WERI-Rb-1 (cell line): ENCODE results near the gene TMEM132E.

Experiments used
- DNase-seq: peaks from one replicate; pipeline ENCODE4 v3.0.0-alpha.2; 2020
- H3K27ac ChIP-seq: fragments of 250-450 bp; sonication (Bioruptor Pico); 2 replicates; pipeline ENCODE4 v1.5.1; 2020; ENCODE audit warnings: mild to moderate bottlenecking, moderate library complexity
- H3K27me3 ChIP-seq: fragments of 250-450 bp; sonication (Bioruptor Pico); 2 replicates; pipeline ENCODE4 v1.5.1; 2021; ENCODE audit warnings: mild to moderate bottlenecking, low read depth, moderate library complexity; ENCODE audit not compliant: insufficient read depth, severe bottlenecking
- H3K36me3 ChIP-seq: fragments of 250-450 bp; sonication (Bioruptor Pico); 2 replicates; pipeline ENCODE4 v1.5.1; 2020; ENCODE audit warnings: mild to moderate bottlenecking, moderate library complexity
- H3K4me3 ChIP-seq: 2 replicates; pipeline ENCODE4 v1.5.1; 2011; ENCODE audit warnings: low read depth, mild to moderate bottlenecking, control low read depth, low read length
- H3K9me3 ChIP-seq: fragments of 250-450 bp; sonication (Bioruptor Pico); 2 replicates; pipeline ENCODE4 v1.5.1; 2021; ENCODE audit warnings: mild to moderate bottlenecking, moderate library complexity; ENCODE audit not compliant: severe bottlenecking
- TF ChIP-seq, protein P1 (sequence below): IDR thresholded peaks from 2 replicates; pipeline ENCODE4 v1.5.1; 2011; ENCODE audit warnings: low read depth, mild to moderate bottlenecking, control low read depth, inconsistent platforms, low read length

TMEM132E gene

DNA sequence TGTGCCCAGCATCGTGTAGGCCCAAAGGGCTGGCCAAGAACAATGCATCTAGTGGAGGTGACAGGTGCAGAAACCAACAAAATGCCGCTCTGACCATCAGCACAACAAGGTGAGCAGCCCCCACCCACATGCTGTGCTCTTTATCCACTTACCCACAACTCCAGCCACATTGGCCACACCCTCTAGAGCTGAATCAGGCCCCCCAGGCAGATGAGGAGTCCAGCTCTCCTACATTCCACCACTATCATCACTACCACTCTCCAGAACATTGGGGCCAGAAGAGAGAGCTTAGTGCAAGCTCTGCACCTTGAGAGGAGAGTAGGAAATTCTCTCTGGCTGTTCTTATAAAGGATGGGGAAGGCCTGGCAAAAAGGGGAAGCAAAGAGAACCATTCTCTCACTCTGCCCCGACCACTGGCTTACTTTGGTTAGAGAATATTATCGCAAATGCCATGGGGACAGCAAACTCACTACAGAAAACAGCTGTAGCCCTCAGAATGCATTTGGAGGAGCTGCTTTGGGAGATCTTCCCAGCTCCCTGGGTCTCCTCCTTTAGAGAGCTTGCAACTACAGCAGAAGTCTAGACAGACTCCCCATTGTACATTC lies 75.0 kb downstream of the TMEM132E start:
- TF ChIP-seq, protein P1, sequence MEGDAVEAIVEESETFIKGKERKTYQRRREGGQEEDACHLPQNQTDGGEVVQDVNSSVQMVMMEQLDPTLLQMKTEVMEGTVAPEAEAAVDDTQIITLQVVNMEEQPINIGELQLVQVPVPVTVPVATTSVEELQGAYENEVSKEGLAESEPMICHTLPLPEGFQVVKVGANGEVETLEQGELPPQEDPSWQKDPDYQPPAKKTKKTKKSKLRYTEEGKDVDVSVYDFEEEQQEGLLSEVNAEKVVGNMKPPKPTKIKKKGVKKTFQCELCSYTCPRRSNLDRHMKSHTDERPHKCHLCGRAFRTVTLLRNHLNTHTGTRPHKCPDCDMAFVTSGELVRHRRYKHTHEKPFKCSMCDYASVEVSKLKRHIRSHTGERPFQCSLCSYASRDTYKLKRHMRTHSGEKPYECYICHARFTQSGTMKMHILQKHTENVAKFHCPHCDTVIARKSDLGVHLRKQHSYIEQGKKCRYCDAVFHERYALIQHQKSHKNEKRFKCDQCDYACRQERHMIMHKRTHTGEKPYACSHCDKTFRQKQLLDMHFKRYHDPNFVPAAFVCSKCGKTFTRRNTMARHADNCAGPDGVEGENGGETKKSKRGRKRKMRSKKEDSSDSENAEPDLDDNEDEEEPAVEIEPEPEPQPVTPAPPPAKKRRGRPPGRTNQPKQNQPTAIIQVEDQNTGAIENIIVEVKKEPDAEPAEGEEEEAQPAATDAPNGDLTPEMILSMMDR, result no peak
- Histone ChIP-seq H3K9me3 (no peaks in the 10 kb centered on the region), H3K36me3 (no peaks in the 10 kb centered on the region), H3K27me3 (no peaks in the 10 kb centered on the region), H3K27ac (no peak overlapping the region), H3K4me3 (no peak overlapping the region)
- no peak for DNase-seq

DNA sequence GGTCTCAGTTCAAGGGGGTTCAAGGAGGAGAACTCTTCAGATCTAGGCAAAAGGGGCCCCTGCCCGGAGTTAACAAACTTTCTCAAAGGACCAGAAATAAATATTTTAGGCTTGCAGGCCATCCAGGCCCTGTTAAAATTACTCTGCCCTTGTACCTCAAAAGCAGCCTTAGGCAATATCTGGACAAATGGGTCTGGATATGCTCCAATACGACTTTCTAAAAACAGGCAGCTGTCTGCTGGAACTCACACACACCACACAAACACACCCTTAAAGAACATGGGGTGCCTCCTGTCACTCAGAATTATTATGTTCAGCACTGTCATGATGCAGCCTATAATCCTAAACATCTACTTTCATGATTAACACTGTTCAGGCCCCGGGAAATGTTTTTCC lies 75.5 kb downstream of the TMEM132E start:
- TF ChIP-seq, protein P1, result no peak
- H3K4me3 ChIP-seq, result no peak overlapping the region
- H3K36me3 ChIP-seq, result no peaks in the 10 kb centered on the region
- no peak overlapping the region for H3K27ac ChIP-seq
- no peaks in the 10 kb centered on the region for H3K9me3 ChIP-seq
- DNase-seq, result no peak
- no peaks in the 10 kb centered on the region for H3K27me3 ChIP-seq

DNA sequence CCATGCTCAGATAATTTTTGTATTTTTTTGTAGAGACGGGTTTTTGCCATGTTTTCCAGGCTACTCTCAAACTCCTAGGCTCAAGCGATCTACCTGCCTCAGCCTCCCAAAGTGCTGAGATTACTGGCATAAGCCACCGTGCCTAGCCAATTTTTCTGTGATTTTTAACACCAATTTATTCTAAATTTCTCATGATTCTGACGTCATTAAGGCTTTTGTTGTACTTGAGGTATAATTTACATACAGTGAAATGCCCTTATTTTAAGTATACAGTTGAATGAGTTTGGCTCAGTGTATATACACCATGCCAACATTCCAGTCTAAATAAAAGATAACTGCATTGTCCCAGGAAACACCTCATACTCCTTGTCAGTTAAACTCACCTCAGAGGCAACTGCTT lies 77.4 kb downstream of the TMEM132E start:
- Histone ChIP-seq H3K4me3 (no peak overlapping the region), H3K27me3 (no peaks in the 10 kb centered on the region), H3K27ac (no peak overlapping the region), H3K9me3 (no peaks in the 10 kb centered on the region), H3K36me3 (no peaks in the 10 kb centered on the region)
- TF ChIP-seq, protein P1, result no peak
- DNase-seq, result no peak

DNA sequence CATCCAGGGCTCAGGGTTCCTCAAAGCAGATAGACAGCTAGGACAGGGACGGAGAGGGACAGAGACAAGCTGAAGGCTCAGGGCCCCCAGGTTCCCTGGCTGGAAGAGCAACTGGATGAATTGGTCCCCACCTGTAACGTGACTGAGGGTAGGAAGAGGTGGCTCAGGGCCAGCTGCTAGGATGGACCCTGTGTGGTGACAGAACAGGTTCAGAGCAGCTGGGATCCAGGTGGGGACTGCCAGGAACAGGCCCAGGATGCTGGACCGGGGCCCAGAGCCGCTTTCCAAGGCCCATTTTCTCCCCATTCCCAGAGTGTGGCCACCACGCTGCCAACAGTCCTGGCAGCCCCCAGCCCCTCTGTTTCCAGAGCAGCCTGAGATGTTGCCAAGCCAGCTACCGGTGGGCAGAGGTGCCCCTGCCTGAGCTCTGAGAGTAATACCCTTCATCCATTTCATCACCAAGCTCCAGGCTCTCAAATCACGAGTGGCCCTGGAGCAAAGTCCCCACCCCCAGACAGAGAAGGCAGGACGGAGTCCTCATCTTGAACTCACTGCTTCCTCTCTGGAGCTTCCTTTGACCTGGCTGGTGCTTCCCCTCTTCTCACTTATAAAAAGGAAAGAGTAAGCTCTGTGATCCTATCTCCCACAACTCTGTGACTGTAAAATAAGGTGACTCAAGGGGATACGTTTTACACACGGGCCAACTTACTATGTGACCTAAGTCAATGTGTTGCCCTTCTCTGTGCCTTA lies 79.6 kb downstream of the TMEM132E start:
- no peak for DNase-seq
- H3K27me3 ChIP-seq, result no peaks in the 10 kb centered on the region
- TF ChIP-seq, protein P1, result no peak
- H3K36me3 ChIP-seq, result no peaks in the 10 kb centered on the region
- H3K9me3 ChIP-seq, result no peaks in the 10 kb centered on the region
- no peak overlapping the region for H3K27ac ChIP-seq
- no peak overlapping the region for H3K4me3 ChIP-seq

DNA sequence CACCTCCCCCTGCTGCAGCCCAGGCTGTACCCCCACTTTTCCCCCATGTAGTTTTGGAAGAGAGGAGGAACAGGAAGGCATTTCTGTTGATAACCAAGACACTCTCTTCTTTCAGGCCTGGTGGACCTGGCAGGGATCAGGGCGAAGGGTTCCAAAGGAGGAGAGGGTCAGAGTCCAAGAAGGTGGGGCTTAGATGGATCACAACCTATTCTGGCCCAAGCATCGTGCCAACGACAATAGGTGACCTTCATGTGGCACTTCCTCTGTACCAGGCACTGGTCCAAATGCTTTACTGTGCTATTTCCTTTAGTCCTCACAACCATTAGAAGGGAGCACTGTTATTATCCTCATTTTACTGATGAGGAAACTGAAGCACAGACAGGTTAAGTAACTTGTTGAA lies 84.3 kb downstream of the TMEM132E start:
- Histone ChIP-seq H3K27ac (no peak overlapping the region), H3K4me3 (no peak overlapping the region), H3K9me3 (no peaks in the 10 kb centered on the region), H3K27me3 (no peaks in the 10 kb centered on the region), H3K36me3 (no peaks in the 10 kb centered on the region)
- DNase-seq, result no peak
- TF ChIP-seq, protein P1, result no peak
